Astrocyte (in vitro differentiated cells and primary cell): ENCODE measurements around the gene CD9.

Experiments used
- EZH2 ChIP-seq: IDR thresholded peaks from 2 replicates; pipeline ENCODE4 v1.6.1; 2012; ENCODE audit warnings: mild to moderate bottlenecking, low read length, inconsistent platforms; ENCODE audit not compliant: insufficient read depth
- TF ChIP-seq, protein P1 (sequence below): IDR thresholded peaks from 2 replicates; pipeline ENCODE4 v1.5.1; 2011; ENCODE audit warnings: low read depth, mild to moderate bottlenecking, inconsistent platforms, low read length, moderate library complexity; ENCODE audit not compliant: insufficient read depth

DNA sequence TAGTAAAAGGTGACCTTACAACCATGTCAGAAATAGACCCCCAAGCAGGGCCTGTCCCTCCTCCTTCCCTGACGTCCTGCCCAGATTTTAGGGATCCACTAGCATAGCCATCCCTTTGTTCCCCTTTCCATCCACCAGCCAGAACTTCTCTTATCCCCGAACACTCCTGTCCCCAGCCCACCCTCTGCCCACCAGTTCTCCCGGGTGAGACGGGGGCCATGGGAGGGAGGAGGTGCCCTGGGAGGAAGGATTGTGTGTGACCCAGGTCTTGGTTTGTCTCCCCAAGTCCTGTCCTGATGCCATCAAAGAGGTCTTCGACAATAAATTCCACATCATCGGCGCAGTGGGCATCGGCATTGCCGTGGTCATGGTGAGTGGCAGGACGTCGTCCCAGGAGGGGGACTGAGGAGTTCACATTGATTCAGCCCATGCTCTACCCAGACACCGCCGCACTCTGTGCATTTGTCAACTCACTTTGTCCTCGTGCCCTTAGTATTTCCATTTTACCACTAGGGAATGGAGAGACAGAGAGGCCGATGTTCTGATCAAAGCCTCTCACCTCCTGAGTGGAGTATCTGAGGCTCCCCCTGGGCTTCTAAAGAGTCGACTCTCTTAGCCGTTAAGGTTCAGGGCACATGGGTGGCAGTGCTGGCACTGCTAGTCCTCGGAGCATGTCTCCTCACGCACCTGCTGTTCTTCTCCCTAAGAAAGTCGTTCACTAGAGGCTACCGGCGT, 35.9 kb downstream of the CD9 start:
- TF ChIP-seq, protein P1, sequence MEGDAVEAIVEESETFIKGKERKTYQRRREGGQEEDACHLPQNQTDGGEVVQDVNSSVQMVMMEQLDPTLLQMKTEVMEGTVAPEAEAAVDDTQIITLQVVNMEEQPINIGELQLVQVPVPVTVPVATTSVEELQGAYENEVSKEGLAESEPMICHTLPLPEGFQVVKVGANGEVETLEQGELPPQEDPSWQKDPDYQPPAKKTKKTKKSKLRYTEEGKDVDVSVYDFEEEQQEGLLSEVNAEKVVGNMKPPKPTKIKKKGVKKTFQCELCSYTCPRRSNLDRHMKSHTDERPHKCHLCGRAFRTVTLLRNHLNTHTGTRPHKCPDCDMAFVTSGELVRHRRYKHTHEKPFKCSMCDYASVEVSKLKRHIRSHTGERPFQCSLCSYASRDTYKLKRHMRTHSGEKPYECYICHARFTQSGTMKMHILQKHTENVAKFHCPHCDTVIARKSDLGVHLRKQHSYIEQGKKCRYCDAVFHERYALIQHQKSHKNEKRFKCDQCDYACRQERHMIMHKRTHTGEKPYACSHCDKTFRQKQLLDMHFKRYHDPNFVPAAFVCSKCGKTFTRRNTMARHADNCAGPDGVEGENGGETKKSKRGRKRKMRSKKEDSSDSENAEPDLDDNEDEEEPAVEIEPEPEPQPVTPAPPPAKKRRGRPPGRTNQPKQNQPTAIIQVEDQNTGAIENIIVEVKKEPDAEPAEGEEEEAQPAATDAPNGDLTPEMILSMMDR: no peak
- TF ChIP-seq EZH2: no peak
